ENCODE results near the gene CISD1.

GRCh38 chr10:58304099-58304633 lies 35.2 kb downstream of the CISD1 start:
- no peak for TF ChIP-seq CTCF (conservative IDR thresholded peaks at IDR 0.05)
- no peak for TF ChIP-seq ZFX (IDR thresholded peaks at IDR 0.05)
